HepG2 (cell line): ENCODE measurements around the gene CLDN11. TPM values are rescaled to one million over a fixed set of nuclear protein-coding genes. Genes with fewer than 3 reads are reported as not detected.

Experiments
- ATAC-seq: fragments of 200-7000 bp; cut with Tn5 transposase; 3 replicates; pipeline ENCODE4 v1.9.1; 2020; ENCODE audit warnings: mild to moderate bottlenecking, moderate library complexity
- BruUV-seq: library from RNA; stranded (reverse); fragments of 400-500 nt; replicated peaks from 2 replicates; lab custom pipeline; 2021; lab: Mats Ljungman, UMichigan
- CTCF ChIA-PET: fragments of 300-600 bp; formaldehyde crosslinking; extraction: SDS; loops from one replicate; lab custom pipeline; 2021; ENCODE audit warnings: low total read pairs, inconsistent platforms, low intra/inter-chr PET ratio; lab: Yijun Ruan, JAX
- POLR2A ChIA-PET: fragments of 350-600 bp; sonication (Branson Sonifier 250); formaldehyde crosslinking; loops from one replicate; lab custom pipeline; 2020; ENCODE audit warnings: antibody characterized with exemption, inconsistent platforms; lab: Yijun Ruan, JAX
- DNase-seq: peaks from one replicate; pipeline ENCODE4 v3.0.0-alpha.2; 2015; ENCODE audit warnings: low spot score
- FAIRE-seq: peaks from 3 replicates; lab custom pipeline; 2011; peaks lifted over from hg19 to GRCh38; lab: Jason Lieb, UNC
- H2AFZ ChIP-seq: one replicate; pipeline ENCODE4 v1.6.1; 2011; ENCODE audit warnings: low read length, inconsistent platforms
- H3K27ac ChIP-seq: fragments of 300-600 bp; 3 replicates; pipeline ENCODE4 v1.8.0; 2011; ENCODE audit warnings: mixed run types, mild to moderate bottlenecking, mixed read lengths, low read length, inconsistent platforms; ENCODE audit not compliant: insufficient read depth; ENCODE audit errors: extremely low read length
- H3K27me3 ChIP-seq, 2 experiments: fragments of 200-600 bp in 1 of 2; 2 replicates in 1 of 2; 3 replicates in 1 of 2; pipeline versions ENCODE4 v1.6.0 to v1.8.0; 2011; ENCODE audit warnings: low read length in 2 of 2, mild to moderate bottlenecking in 2 of 2, moderate library complexity in 2 of 2, inconsistent platforms in 1 of 2; ENCODE audit not compliant: insufficient read depth in 2 of 2, control insufficient read depth in 1 of 2
- H3K36me3 ChIP-seq, 2 experiments: fragments of 200-600 bp in 1 of 2; replicated peaks in 1 of 2; 2 replicates in 1 of 2; 3 replicates in 1 of 2; pipeline versions ENCODE4 v1.5.1 to v1.8.0; 2011; ENCODE audit warnings: low read length in 2 of 2, inconsistent platforms in 1 of 2; ENCODE audit not compliant: insufficient read depth in 2 of 2, control insufficient read depth in 1 of 2
- H3K4me1 ChIP-seq: 2 replicates; pipeline ENCODE4 v1.5.1; 2012; ENCODE audit warnings: low read length, inconsistent platforms; ENCODE audit not compliant: insufficient read depth
- H3K4me2 ChIP-seq: 2 replicates; pipeline ENCODE4 v1.6.0; 2011; ENCODE audit warnings: low read depth, low read length, inconsistent platforms
- H3K4me3 ChIP-seq, 3 experiments: fragments of 200-600 bp in 1 of 3; sonication (generic), shearing (Covaris generic) in 1 of 3; replicated peaks in 1 of 3; 2 replicates each; pipeline ENCODE4 v1.5.1; 2011 to 2016; ENCODE audit warnings: low read length in 3 of 3, inconsistent platforms in 2 of 3, low read depth in 2 of 3, mild to moderate bottlenecking in 2 of 3, control low read depth in 1 of 3, mixed read lengths in 1 of 3; ENCODE audit not compliant: insufficient read depth in 1 of 3
- H3K79me2 ChIP-seq: one replicate; pipeline ENCODE4 v1.6.1; 2011; ENCODE audit warnings: low read length, inconsistent platforms; ENCODE audit not compliant: insufficient read depth
- H3K9ac ChIP-seq: 2 replicates; pipeline ENCODE4 v1.6.0; 2011; ENCODE audit warnings: mild to moderate bottlenecking, low read depth, low read length, inconsistent platforms; ENCODE audit not compliant: insufficient read depth
- H3K9me3 ChIP-seq: 2 replicates; pipeline ENCODE4 v1.5.1; 2012; ENCODE audit warnings: mild to moderate bottlenecking, low read length
- H4K20me1 ChIP-seq: 2 replicates; pipeline ENCODE4 v1.6.0; 2011; ENCODE audit warnings: inconsistent platforms, mild to moderate bottlenecking, low read length, moderate library complexity; ENCODE audit not compliant: insufficient read depth
- FOXJ3 ChIP-seq: sonication (generic); formaldehyde crosslinking; IDR thresholded peaks from 2 replicates; pipeline ENCODE4 v1.4.0; 2020; ENCODE audit warnings: missing genetic modification reagents, mild to moderate bottlenecking, borderline replicate concordance
- NCOA2 ChIP-seq: sonication (generic); formaldehyde crosslinking; IDR thresholded peaks from 2 replicates; pipeline ENCODE4 v1.8.0; 2022; ENCODE audit warnings: inconsistent platforms
- REXO4 ChIP-seq: sonication (generic); formaldehyde crosslinking; IDR thresholded peaks from 2 replicates; pipeline ENCODE4 v1.8.0; 2022; ENCODE audit warnings: missing genetic modification reagents, mild to moderate bottlenecking, borderline replicate concordance
- ZNF253 ChIP-seq: sonication (generic); formaldehyde crosslinking; IDR thresholded peaks from 2 replicates; pipeline ENCODE4 v1.8.0; 2022; ENCODE audit warnings: mild to moderate bottlenecking, missing genetic modification reagents, borderline replicate concordance
- ZNF382 ChIP-seq: sonication (generic); formaldehyde crosslinking; IDR thresholded peaks from 2 replicates; pipeline ENCODE4 v1.5.0; 2020; ENCODE audit warnings: missing genetic modification reagents, mild to moderate bottlenecking, borderline replicate concordance
- WGBS: methylation state at CpG from one replicate; pipeline ENCODE4 v1.1.6; 2017; ENCODE audit warnings: low lambda C conversion rate; 5-methylcytosine and 5-hydroxymethylcytosine counted together
- in situ Hi-C: cut with HindIII; loops from 2 replicates; pipeline ENCODE4 v1.10.0; 2017; ENCODE audit warnings: low pct_unique_long_range_greater_than_20kb; ENCODE audit not compliant: extremely low pct_ligation_motif_present
- intact Hi-C: fragments of 100-400 bp; cut with micrococcal nuclease; formaldehyde crosslinking; loops from one replicate; pipeline ENCODE4 v1.10.0; 2022; ENCODE audit not compliant: unreplicated experiment
- polyA plus RNA-seq, 8 experiments: library from polyadenylated mRNA; depleted of rRNA in 3 of 8; stranded (reverse) in 7 of 8; unstranded in 1 of 8; fragments of >200 nt; fragmentation: Illumina TruSeq in 4 of 8; extraction: Trizol in 4 of 8; gene quantifications; 2 replicates each; pipeline versions ENCODE4 v1.2.1 to v1.2.3, GENCODE V29; 2011 to 2016; ENCODE audit warnings: low read depth in 4 of 8, missing spikeins in 1 of 8, mixed read lengths in 1 of 8; ENCODE audit not compliant: insufficient read depth in 1 of 8
- total RNA-seq, 5 experiments: library from RNA; depleted of rRNA; stranded (reverse); fragments of >200 nt; fragmentation: Illumina TruSeq; extraction: Trizol; gene quantifications; 2 replicates each; pipeline ENCODE4 v1.2.3, GENCODE V29; 2016; ENCODE audit warnings: low read depth in 1 of 5

CLDN11 gene
- total and polyA plus RNA-seq, 2 of the 13 experiments (the other 11 are each of a cell fraction or from before 2014, with no cell fraction given): 4.2 to 4.9 TPM

GRCh38 chr3:170372190-170372879 lies 46.3 kb upstream of the CLDN11 start:
- no peak for DNase-seq
- Histone ChIP-seq H3K9me3 (no peaks in the 10 kb centered on the region), H3K4me1 (no peaks in the 10 kb centered on the region), H3K79me2 (peaks cover 4% of the 10 kb centered on the region), H3K27ac (no peak overlapping the region), H3K4me2 (no peak overlapping the region), H4K20me1 (no peaks in the 10 kb centered on the region), H3K36me3 (peaks cover 0 to 1% of the 10 kb centered on the region in 2 experiments; a peak in 1 of 5 replicates), H2AFZ (no peak overlapping the region), H3K9ac (no peak overlapping the region), H3K27me3 (no peaks in the 10 kb centered on the region)
- BruUV-seq: no TSS peak
- peak; percentile 18 for FAIRE-seq
- ChIA-PET CTCF (no interaction called here), POLR2A (no interaction called here)
- WGBS: 98% methylated on average over 2 of the region's 2 CpGs
- in situ Hi-C loops (no loop called here), intact Hi-C loops (no loop called here)
- no peak for TF ChIP-seq FOXJ3 (CRISPR knock-in tag)
- TF ChIP-seq, all 625 proteins: peak for 0
- no peak for ATAC-seq
- H3K4me3 ChIP-seq: no peak overlapping the region

DNA sequence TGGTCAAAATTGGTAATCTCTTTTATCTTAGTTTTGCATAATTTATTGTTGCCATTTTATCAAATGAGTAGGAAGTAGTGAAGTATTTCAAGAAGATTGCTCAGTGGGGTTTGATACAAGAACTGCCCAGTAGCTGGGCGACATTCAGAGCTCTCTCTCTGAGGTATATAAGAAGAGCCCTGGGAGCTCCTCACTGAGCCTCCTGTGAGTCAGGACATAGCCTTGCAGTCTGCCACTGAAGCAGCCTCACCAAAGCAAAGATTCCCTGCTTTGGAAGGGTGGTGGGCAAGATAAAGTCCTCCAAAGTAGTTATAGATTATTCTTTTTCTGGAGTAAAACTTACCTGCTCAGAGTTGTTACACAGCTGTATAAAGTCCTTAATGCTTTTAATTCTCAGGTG lies 35.1 kb upstream of the CLDN11 start:
- Histone ChIP-seq H3K4me3 (no peak overlapping the region), H2AFZ (no peak overlapping the region), H3K36me3 (peaks cover 6 to 39% of the 10 kb centered on the region in 2 experiments; a peak in 4 of 5 replicates), H3K27ac (no peak overlapping the region), H3K4me1 (no peaks in the 10 kb centered on the region), H3K9me3 (no peaks in the 10 kb centered on the region), H3K79me2 (no peaks in the 10 kb centered on the region), H3K9ac (no peak overlapping the region), H3K27me3 (no peaks in the 10 kb centered on the region), H4K20me1 (no peaks in the 10 kb centered on the region), H3K4me2 (no peak overlapping the region)
- FAIRE-seq (no peak), DNase-seq (no peak), ATAC-seq (no peak)
- POLR2A ChIA-PET: no interaction called here
- WGBS: 86% methylated on average over 1 of the region's 1 CpG
- no TSS peak for BruUV-seq
- CTCF ChIA-PET: no interaction called here
- in situ Hi-C loops (no loop called here), intact Hi-C loops (no loop called here)
- TF ChIP-seq NCOA2 (CRISPR knock-in tag) (no peak), ZNF253 (CRISPR knock-in tag) (no peak), REXO4 (CRISPR knock-in tag) (no peak), ZNF382 (CRISPR knock-in tag) (no peak)
